Fibroblast of lung (primary cell): Measurements from ENCODE around the gene NTRK2. TPM values are rescaled to one million over a fixed set of nuclear protein-coding genes. Genes with fewer than 3 reads are reported as not detected.

Experiments used
- DNase-seq, 2 donors: peaks; one replicate each; pipeline versions ENCODE4 v3.0.0 to v3.0.0-alpha.2; 2010; ENCODE audit warnings: low read depth in 2 of 2
- H2AFZ ChIP-seq: 2 replicates; pipeline ENCODE4 v1.5.1; 2012; ENCODE audit warnings: low read length, control low read depth, inconsistent platforms
- H3K27ac ChIP-seq: 2 replicates; pipeline ENCODE4 v1.5.1; 2011; ENCODE audit warnings: low read length, control low read depth; ENCODE audit not compliant: insufficient read depth
- H3K27me3 ChIP-seq: 2 replicates; pipeline ENCODE4 v1.5.1; 2011; ENCODE audit warnings: mild to moderate bottlenecking, low read length; ENCODE audit not compliant: control insufficient read depth, insufficient read depth
- H3K36me3 ChIP-seq: 2 replicates; pipeline ENCODE4 v1.5.1; 2011; ENCODE audit warnings: low read length; ENCODE audit not compliant: control insufficient read depth, insufficient read depth
- H3K4me1 ChIP-seq: 2 replicates; pipeline ENCODE4 v1.5.1; 2011; ENCODE audit warnings: low read length; ENCODE audit not compliant: control insufficient read depth, insufficient read depth; ENCODE audit errors: extremely low read depth
- H3K4me2 ChIP-seq: 2 replicates; pipeline ENCODE4 v1.5.1; 2011; ENCODE audit warnings: low read length, control low read depth; ENCODE audit not compliant: insufficient read depth; ENCODE audit errors: extremely low read depth
- H3K4me3 ChIP-seq, 4 experiments: fragments of 200-600 bp in 1 of 4; sonication (generic) in 1 of 4; replicated peaks in 1 of 4; 2 replicates each; pipeline ENCODE4 v1.5.1; 2011 to 2016; ENCODE audit warnings: low read length in 4 of 4, low read depth in 3 of 4, mild to moderate bottlenecking in 3 of 4, control low read depth in 2 of 4, inconsistent platforms in 1 of 4, mixed read lengths in 1 of 4; ENCODE audit not compliant: insufficient read depth in 1 of 4; ENCODE audit errors: control extremely low read depth in 1 of 4
- H3K79me2 ChIP-seq: 2 replicates; pipeline ENCODE4 v1.5.1; 2012; ENCODE audit warnings: mild to moderate bottlenecking, low read length, inconsistent platforms; ENCODE audit not compliant: control insufficient read depth, insufficient read depth
- H3K9ac ChIP-seq: 2 replicates; pipeline ENCODE4 v1.5.1; 2011; ENCODE audit warnings: mild to moderate bottlenecking, low read length, control low read depth; ENCODE audit not compliant: insufficient read depth
- H3K9me3 ChIP-seq: 2 replicates; pipeline ENCODE4 v1.5.1; 2012; ENCODE audit warnings: low read depth, low read length; ENCODE audit not compliant: control insufficient read depth, insufficient read depth
- H4K20me1 ChIP-seq: 2 replicates; pipeline ENCODE4 v1.5.1; 2011; ENCODE audit warnings: low read length; ENCODE audit not compliant: control insufficient read depth, insufficient read depth; ENCODE audit errors: extremely low read depth
- CTCF ChIP-seq, 2 donors: IDR thresholded peaks in 1 of 2; conservative IDR thresholded peaks in 1 of 2; 1 replicate in 1 of 2; 2 replicates in 1 of 2; pipeline ENCODE4 v1.5.1; 2011 to 2012; ENCODE audit warnings: low read length in 2 of 2, control low read depth in 1 of 2, inconsistent platforms in 1 of 2, low read depth in 1 of 2, mild to moderate bottlenecking in 1 of 2
- EZH2 ChIP-seq: IDR thresholded peaks from 2 replicates; pipeline ENCODE4 v1.5.1; 2012; ENCODE audit warnings: low read length, control low read depth, mild to moderate bottlenecking; ENCODE audit errors: missing control alignments
- polyA plus RNA-seq, 2 donors: library from polyadenylated mRNA; depleted of rRNA in 1 of 2; stranded (reverse) in 1 of 2; unstranded in 1 of 2; fragments of >200 nt; gene quantifications; 2 replicates each; pipeline ENCODE4 v1.2.1, GENCODE V29; 2011 to 2012; ENCODE audit warnings: missing spikeins in 1 of 2
- total RNA-seq: library from RNA; depleted of rRNA; stranded (reverse); fragments of >200 nt; gene quantifications from 2 replicates; pipeline ENCODE4 v1.2.1, GENCODE V29; 2014

The NTRK2 gene
- total and polyA plus RNA-seq, 2 donors (not counting 1 experiment from before 2014, with no cell fraction given), result 0.66 to 1.1 TPM

- Histone ChIP-seq H2AFZ (no peak overlapping the region), H3K4me1 (no peaks in the 10 kb centered on the region), H3K4me3 (no peak overlapping the region), H3K27ac (no peak overlapping the region), H3K4me2 (no peak overlapping the region), H3K9ac (no peak overlapping the region), H3K27me3 (no peaks in the 10 kb centered on the region), H3K9me3 (no peaks in the 10 kb centered on the region), H3K36me3 (no peaks in the 10 kb centered on the region), H4K20me1 (no peaks in the 10 kb centered on the region), H3K79me2 (no peaks in the 10 kb centered on the region)
- TF ChIP-seq CTCF (conservative IDR thresholded peaks at IDR 0.05 in 1 of 2, IDR thresholded peaks at IDR 0.05 in 1 of 2; ENCODE audit: low read depth in 1 of 2, low read length in 2 of 2) (no peak), EZH2 (no peak)
- no peak for DNase-seq
Observed at GRCh38 chr9:84799251-84799650, 129.7 kb downstream of the NTRK2 start.

GRCh38 chr9:84804951-84805694 lies 135.6 kb downstream of the NTRK2 start:
- TF ChIP-seq CTCF (conservative IDR thresholded peaks at IDR 0.05 in 1 of 2, IDR thresholded peaks at IDR 0.05 in 1 of 2; ENCODE audit: low read depth in 1 of 2, low read length in 2 of 2), result no peak
- no peak for TF ChIP-seq EZH2
- Histone ChIP-seq H3K36me3 (no peaks in the 10 kb centered on the region), H3K4me1 (no peaks in the 10 kb centered on the region), H3K9me3 (no peaks in the 10 kb centered on the region), H3K27me3 (no peaks in the 10 kb centered on the region), H3K79me2 (no peaks in the 10 kb centered on the region), H3K27ac (no peak overlapping the region), H4K20me1 (no peaks in the 10 kb centered on the region), H3K4me3 (peak overlapping the region in 1 of 4 experiments; percentile 23), H2AFZ (no peak overlapping the region), H3K9ac (no peak overlapping the region), H3K4me2 (peak overlapping the region; percentile 25)
- no peak for DNase-seq

- TF ChIP-seq CTCF (conservative IDR thresholded peaks at IDR 0.05 in 1 of 2, IDR thresholded peaks at IDR 0.05 in 1 of 2; ENCODE audit: low read depth in 1 of 2, low read length in 2 of 2) (no peak), EZH2 (no peak)
Observed at GRCh38 chr9:84807431-84807830, 137.9 kb downstream of the NTRK2 start.

More at GRCh38 chr9:84807431-84807830, 137.9 kb downstream of the NTRK2 start:
- no peak overlapping the region for H3K9ac ChIP-seq
- H3K27ac ChIP-seq, result no peak overlapping the region
- no peak overlapping the region for H3K4me3 ChIP-seq
- no peaks in the 10 kb centered on the region for H3K79me2 ChIP-seq
- DNase-seq, result no peak
- H3K9me3 ChIP-seq, result no peaks in the 10 kb centered on the region
- H3K4me1 ChIP-seq, result no peaks in the 10 kb centered on the region
- H3K36me3 ChIP-seq, result no peaks in the 10 kb centered on the region
- H4K20me1 ChIP-seq, result no peaks in the 10 kb centered on the region
- H3K27me3 ChIP-seq, result no peaks in the 10 kb centered on the region
- H2AFZ ChIP-seq, result no peak overlapping the region
- H3K4me2 ChIP-seq, result no peak overlapping the region
